ENCODE data around the gene LGR6. TPM values are rescaled to one million over a fixed set of nuclear protein-coding genes. Genes with fewer than 3 reads are reported as not detected.

LGR6 gene
- total and polyA plus RNA-seq, 2 of the 8 experiments (the other 6 are each of a cell fraction or from before 2014, with no cell fraction given), result 0.50 to 1.0 TPM

GRCh38 chr1:202214089-202214843, 20.7 kb downstream of the LGR6 start (continued):
- peak; percentile 65 for TF ChIP-seq KDM4A (IDR thresholded peaks at IDR 0.05; ENCODE audit: low read depth, low read length, severe bottlenecking)
- TF ChIP-seq SRF (IDR thresholded peaks at IDR 0.05; ENCODE audit: low read depth, low read length), result no peak
- TF ChIP-seq RXRA (IDR thresholded peaks at IDR 0.05; ENCODE audit: insufficient read depth, low read depth, low read length), result no peak
- no peak for TF ChIP-seq EP300 (IDR thresholded peaks at IDR 0.05; ENCODE audit: borderline replicate concordance in 1 of 2, low read depth in 2 of 2, low read length in 2 of 2)
- TF ChIP-seq CTBP2 (IDR thresholded peaks at IDR 0.05; ENCODE audit: borderline replicate concordance, insufficient read depth, insufficient read length, low read length), result peak; percentile 54
- 0 out of 4 replicates have a peak, but pooled peaks of 1 of the 2 experiments have one; percentile 14 for TF ChIP-seq SIN3A (conservative IDR thresholded peaks at IDR 0.05 in 1 of 2, IDR thresholded peaks at IDR 0.05 in 1 of 2; ENCODE audit: low read depth in 1 of 2, low read length in 2 of 2)
- no peak for TF ChIP-seq RBBP5 (IDR thresholded peaks at IDR 0.05; ENCODE audit: borderline replicate concordance, low read depth, low read length)
- no peak for TF ChIP-seq TCF12 (IDR thresholded peaks at IDR 0.05; ENCODE audit: low read depth, low read length)
- TF ChIP-seq, protein P1, sequence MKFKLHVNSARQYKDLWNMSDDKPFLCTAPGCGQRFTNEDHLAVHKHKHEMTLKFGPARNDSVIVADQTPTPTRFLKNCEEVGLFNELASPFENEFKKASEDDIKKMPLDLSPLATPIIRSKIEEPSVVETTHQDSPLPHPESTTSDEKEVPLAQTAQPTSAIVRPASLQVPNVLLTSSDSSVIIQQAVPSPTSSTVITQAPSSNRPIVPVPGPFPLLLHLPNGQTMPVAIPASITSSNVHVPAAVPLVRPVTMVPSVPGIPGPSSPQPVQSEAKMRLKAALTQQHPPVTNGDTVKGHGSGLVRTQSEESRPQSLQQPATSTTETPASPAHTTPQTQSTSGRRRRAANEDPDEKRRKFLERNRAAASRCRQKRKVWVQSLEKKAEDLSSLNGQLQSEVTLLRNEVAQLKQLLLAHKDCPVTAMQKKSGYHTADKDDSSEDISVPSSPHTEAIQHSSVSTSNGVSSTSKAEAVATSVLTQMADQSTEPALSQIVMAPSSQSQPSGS (IDR thresholded peaks at IDR 0.05; ENCODE audit: low read length), result no peak
- no peak for TF ChIP-seq ZNF274 (IDR thresholded peaks at IDR 0.05; ENCODE audit: borderline replicate concordance, extremely low read depth, low read length)
- TF ChIP-seq MAX (IDR thresholded peaks at IDR 0.05), result no peak
- TF ChIP-seq GTF2F1 (IDR thresholded peaks at IDR 0.05; ENCODE audit: borderline replicate concordance, low read depth, low read length), result 0 out of 2 replicates have a peak, but pooled peaks have one; percentile 50
- TF ChIP-seq TAF7 (optimal IDR thresholded peaks at IDR 0.05; ENCODE audit: borderline replicate concordance, low read depth, low read length), result no peak
- TF ChIP-seq ASH2L (IDR thresholded peaks at IDR 0.05; ENCODE audit: low read length), result no peak
- TF ChIP-seq NANOG (IDR thresholded peaks at IDR 0.05; ENCODE audit: insufficient read depth, low read depth, low read length, poor library complexity, severe bottlenecking), result peak; percentile 20
- no peak for TF ChIP-seq CBX8 (IDR thresholded peaks at IDR 0.05; ENCODE audit: borderline replicate concordance, low read depth, low read length)
- peak; percentile 32; the same call in 1 of the 2 replicates for TF ChIP-seq TBP (IDR thresholded peaks at IDR 0.05; ENCODE audit: low read depth, low read length)
- TF ChIP-seq HDAC2 (IDR thresholded peaks at IDR 0.05; ENCODE audit: borderline replicate concordance in 1 of 2, low read depth in 2 of 2, low read length in 2 of 2), result no peak
- TF ChIP-seq CHD1 (IDR thresholded peaks at IDR 0.05; ENCODE audit: low read depth, low read length), result no peak
- no peak for TF ChIP-seq BACH1 (IDR thresholded peaks at IDR 0.05; ENCODE audit: low read length)
- peak in 1 of 2 experiments; percentile 64; a peak in 2 of 3 replicates for TF ChIP-seq POLR2A (IDR thresholded peaks at IDR 0.05; ENCODE audit: control extremely low read depth in 1 of 2, low read depth in 2 of 2, low read length in 2 of 2)
